Skeletal muscle tissue (tissue), 4 donors: ENCODE measurements around the gene MKRN1. TPM values are rescaled to one million over a fixed set of nuclear protein-coding genes. Genes with fewer than 3 reads are reported as not detected.
"Not testable (repeated sequence)": the region's sequence is repeated elsewhere in the genome, so short reads cannot be mapped to it uniquely, and the experiment has no call there.

Experiments
- H3K27ac ChIP-seq: one replicate; pipeline ENCODE4 v1.7.0; 2013; ENCODE audit warnings: mild to moderate bottlenecking, low read depth, low read length, inconsistent platforms
- H3K27me3 ChIP-seq, 3 donors: one replicate each; pipeline ENCODE4 v1.7.0; 2013; ENCODE audit warnings: low read length in 3 of 3; ENCODE audit not compliant: control insufficient read depth in 3 of 3, insufficient read depth in 3 of 3
- H3K36me3 ChIP-seq, 3 donors: one replicate each; pipeline ENCODE4 v1.7.0; 2013; ENCODE audit warnings: low read length in 3 of 3; ENCODE audit not compliant: control insufficient read depth in 3 of 3, insufficient read depth in 3 of 3
- H3K4me1 ChIP-seq, 3 donors: one replicate each; pipeline ENCODE4 v1.7.0; 2013; ENCODE audit warnings: low read length in 3 of 3, mild to moderate bottlenecking in 3 of 3; ENCODE audit not compliant: control insufficient read depth in 3 of 3, insufficient read depth in 3 of 3
- H3K4me3 ChIP-seq, 3 donors: one replicate each; pipeline ENCODE4 v1.7.0; 2013; ENCODE audit warnings: low read length in 3 of 3
- H3K9ac ChIP-seq, 3 donors: one replicate each; pipeline ENCODE4 v1.7.0; 2013; ENCODE audit warnings: low read length in 3 of 3, mild to moderate bottlenecking in 3 of 3, moderate library complexity in 2 of 3, low read depth in 1 of 3
- H3K9me3 ChIP-seq, 3 donors: one replicate each; pipeline ENCODE4 v1.7.0; 2013; ENCODE audit warnings: low read length in 3 of 3; ENCODE audit not compliant: control insufficient read depth in 3 of 3
- total RNA-seq: library from RNA; depleted of rRNA; stranded (reverse); fragments of >200 nt; gene quantifications from one replicate; pipeline ENCODE4 v1.2.3, GENCODE V29; 2014
- donor health status: Osteomylitis.

MKRN1 gene
- total RNA-seq, 1 donor from 2014 or later: 87.2 TPM

DNA sequence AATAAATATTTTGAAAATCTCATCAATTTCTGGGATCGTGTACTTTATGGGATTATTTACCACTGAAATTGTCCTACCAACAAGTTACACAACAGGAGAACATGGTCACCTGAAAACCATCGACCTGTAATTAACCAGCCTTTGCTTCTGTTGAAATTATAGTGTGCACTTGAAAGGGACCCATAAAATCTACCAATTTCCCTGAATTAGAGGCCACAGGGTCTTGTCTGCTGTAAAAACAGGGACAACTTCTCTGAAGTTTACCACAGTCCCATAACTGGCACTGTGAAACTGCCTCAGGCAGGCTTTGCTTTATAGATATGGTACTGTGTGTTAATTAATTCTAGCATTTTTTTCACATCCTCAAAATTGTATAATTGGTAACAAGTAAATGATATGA, 37.8 kb downstream of the MKRN1 start:
- H3K27me3 ChIP-seq: no peaks in the 10 kb centered on the region
- no peaks in the 10 kb centered on the region for H3K9me3 ChIP-seq
- H3K4me1 ChIP-seq: no peaks in the 10 kb centered on the region
- H3K9ac ChIP-seq: no peak overlapping the region
- H3K27ac ChIP-seq: no peak overlapping the region
- H3K4me3 ChIP-seq: no peak overlapping the region
- no peaks in the 10 kb centered on the region for H3K36me3 ChIP-seq

DNA sequence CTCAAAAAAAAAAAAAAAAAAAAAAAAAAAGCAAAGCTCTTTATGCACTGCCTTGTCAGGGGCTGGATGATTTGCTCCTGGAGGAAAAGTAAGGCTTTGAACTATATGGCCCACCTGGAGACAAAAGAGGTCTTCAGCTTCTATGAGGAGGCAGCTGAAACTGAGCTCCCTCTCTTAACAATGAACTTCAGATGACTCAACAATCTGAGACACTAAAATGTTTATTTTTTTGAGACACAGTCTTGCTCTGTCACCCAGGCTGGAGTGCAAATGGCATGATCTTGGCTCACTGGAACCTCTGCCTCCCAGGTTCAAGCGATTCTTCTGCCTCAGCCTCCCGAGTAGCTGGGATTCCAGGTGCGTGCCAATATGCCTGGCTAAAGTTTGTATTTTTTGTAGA, 38.7 kb downstream of the MKRN1 start:
- Histone ChIP-seq H3K9ac (no peak overlapping the region), H3K4me3 (no peak overlapping the region), H3K27ac (no peak overlapping the region), H3K36me3 (no peaks in the 10 kb centered on the region), H3K9me3 (no peaks in the 10 kb centered on the region), H3K4me1 (no peaks in the 10 kb centered on the region), H3K27me3 (peaks cover 0 to 4% (median 0%) of the 10 kb centered on the region in 3 donors)

DNA sequence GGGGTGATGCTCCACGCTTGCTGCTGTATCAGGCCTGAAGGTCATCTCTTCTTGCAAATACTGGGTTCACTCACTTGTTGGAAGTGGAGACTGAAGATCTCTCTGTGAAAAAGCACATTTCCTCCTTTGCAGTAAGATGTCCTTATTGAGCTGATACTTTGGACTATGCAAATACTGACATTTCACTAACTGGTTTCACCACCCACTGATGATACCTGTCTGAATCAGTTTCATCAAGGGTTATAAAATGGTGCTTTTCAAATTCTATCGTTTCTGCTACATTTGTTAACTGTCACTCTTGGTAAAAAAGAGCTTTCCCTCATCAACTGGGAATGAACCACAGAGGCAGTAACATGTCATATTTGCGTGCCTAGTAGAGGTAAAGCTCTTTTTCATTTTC, 39.9 kb downstream of the MKRN1 start:
- Histone ChIP-seq H3K4me3 (no peak overlapping the region), H3K9me3 (no peaks in the 10 kb centered on the region), H3K27me3 (peaks cover 0 to 9% (median 0%) of the 10 kb centered on the region in 3 donors), H3K9ac (no peak overlapping the region), H3K27ac (no peak overlapping the region), H3K36me3 (no peaks in the 10 kb centered on the region), H3K4me1 (no peaks in the 10 kb centered on the region)

DNA sequence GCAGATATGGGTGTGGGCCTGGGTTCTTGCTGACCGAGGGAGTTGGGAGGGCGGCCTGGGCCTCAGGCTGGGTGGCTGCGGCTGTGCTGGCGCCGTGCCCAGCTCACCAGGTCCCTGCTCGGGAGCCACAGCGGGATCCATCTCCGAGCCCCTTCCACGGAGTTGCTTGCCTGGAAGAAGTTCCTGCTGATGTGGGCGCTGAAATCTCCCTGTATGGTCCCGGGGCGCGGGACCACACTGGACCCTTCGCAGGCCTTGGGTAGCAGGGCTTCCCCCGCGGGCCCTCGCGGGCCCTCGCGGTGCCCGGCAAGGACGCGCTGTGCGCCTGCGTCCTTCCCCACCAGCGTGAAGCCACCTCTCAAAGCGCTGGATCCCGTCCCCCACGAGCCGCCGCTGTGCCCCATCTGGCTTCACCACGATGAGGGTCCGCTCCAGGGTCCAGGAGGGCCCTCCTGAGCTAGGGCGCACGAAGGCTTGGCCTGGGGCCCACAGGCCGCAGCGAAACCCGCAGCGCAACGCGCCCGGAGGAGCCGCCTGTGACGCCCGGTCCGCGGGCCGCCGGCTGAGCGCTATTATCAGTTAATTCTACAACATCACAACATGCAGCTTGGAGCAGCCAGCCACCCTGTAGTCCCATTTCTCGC, 43.9 kb downstream of the MKRN1 start:
- Histone ChIP-seq H3K27me3 (peaks cover 0 to 9% (median 0%) of the 10 kb centered on the region in 3 donors), H3K4me1 (no peaks in the 10 kb centered on the region), H3K9ac (peak overlapping the region in 1 of 3 donors; percentile 25), H3K27ac (no peak overlapping the region), H3K4me3 (no peak overlapping the region), H3K36me3 (no peaks in the 10 kb centered on the region), H3K9me3 (no peaks in the 10 kb centered on the region)

DNA sequence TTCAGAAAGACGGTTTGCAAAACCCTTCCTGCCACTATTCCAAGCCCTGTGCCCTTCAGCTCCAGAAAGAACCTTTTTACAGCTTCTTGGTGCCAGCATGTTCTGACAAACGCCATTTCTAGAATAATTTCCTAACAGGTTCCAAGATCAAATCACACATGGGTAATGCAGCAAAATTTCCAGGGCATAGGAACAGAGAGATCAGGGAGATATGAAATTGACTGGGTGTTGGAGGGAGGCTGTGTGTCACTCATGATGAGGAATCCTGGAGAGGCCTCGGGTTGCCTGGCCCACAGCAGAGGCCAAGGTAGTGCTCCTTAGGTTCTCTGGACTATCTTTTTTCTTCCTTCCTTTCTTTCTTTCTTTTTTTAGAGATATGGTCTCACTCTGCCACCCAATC, 45.9 kb downstream of the MKRN1 start:
- Histone ChIP-seq H3K4me3 (no peak overlapping the region), H3K4me1 (no peaks in the 10 kb centered on the region), H3K9ac (no peak overlapping the region), H3K36me3 (no peaks in the 10 kb centered on the region), H3K9me3 (no peaks in the 10 kb centered on the region), H3K27me3 (peaks cover 0 to 13% (median 0%) of the 10 kb centered on the region in 3 donors), H3K27ac (no peak overlapping the region)

DNA sequence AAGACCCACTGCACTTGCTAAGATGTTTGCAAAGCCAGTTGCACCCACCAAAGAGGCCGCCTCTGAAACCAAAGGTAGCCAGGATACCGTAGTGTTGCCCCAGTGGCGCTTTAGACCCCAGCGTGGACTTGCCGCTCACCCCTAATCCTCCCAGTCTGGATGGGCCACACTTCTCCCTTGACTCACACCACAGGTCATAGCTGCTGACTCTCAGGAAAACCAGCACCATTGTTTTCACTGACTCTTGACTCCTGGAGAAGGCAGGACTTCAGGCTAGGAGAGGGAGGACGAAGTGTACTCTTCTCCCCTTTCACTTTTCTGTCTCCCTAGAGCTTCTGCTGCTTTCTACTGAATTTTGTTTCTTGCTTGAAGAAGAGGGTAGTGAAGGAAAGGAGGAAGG, 53.2 kb downstream of the MKRN1 start:
- Histone ChIP-seq H3K27ac (no peak overlapping the region), H3K36me3 (no peaks in the 10 kb centered on the region), H3K9ac (no peak overlapping the region), H3K4me3 (no peak overlapping the region), H3K9me3 (no peaks in the 10 kb centered on the region), H3K27me3 (peaks cover 0 to 4% (median 0%) of the 10 kb centered on the region in 3 donors), H3K4me1 (no peaks in the 10 kb centered on the region)

DNA sequence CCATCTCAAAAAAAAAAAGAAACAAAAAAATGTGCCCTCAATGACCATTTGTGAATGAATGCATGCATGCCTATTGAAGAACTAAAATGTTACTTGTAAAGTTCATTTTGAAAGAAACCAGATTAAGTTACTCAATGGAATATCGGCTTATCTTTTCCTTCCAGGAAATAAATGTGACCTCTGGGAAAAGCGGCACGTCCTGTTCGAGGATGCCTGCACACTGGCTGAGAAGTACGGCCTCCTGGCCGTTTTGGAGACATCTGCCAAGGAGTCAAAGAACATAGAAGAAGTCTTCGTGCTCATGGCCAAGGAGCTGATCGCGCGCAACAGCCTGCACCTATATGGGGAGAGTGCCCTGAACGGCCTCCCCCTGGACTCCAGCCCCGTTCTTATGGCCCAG, 53.6 kb downstream of the MKRN1 start:
- Histone ChIP-seq H3K27ac (no peak overlapping the region), H3K36me3 (no peaks in the 10 kb centered on the region), H3K27me3 (peaks cover 0 to 4% (median 0%) of the 10 kb centered on the region in 3 donors), H3K9me3 (no peaks in the 10 kb centered on the region), H3K9ac (no peak overlapping the region), H3K4me1 (no peaks in the 10 kb centered on the region), H3K4me3 (no peak overlapping the region)

DNA sequence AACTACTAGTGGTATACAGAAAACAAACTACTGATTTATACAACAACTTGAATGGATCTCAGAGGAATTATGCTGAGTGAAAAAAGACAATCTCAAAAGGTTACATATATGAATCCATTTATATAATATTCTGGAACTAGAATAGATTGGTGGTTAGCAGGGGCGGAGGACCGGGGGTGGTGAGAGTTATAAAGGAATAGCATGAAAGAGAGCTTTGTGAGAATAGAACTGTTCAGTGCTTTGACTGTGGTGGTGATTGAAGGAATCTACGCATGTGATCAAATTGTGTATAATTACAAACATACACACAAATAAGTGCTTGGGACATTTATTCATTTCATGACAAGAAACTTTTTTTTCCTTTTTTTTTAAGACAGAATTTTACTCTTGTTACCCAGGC, 55.8 kb downstream of the MKRN1 start:
- Histone ChIP-seq H3K9ac (no peak overlapping the region), H3K4me3 (no peak overlapping the region), H3K36me3 (no peaks in the 10 kb centered on the region), H3K27me3 (no peaks in the 10 kb centered on the region), H3K9me3 (no peaks in the 10 kb centered on the region), H3K4me1 (no peaks in the 10 kb centered on the region), H3K27ac (no peak overlapping the region)

DNA sequence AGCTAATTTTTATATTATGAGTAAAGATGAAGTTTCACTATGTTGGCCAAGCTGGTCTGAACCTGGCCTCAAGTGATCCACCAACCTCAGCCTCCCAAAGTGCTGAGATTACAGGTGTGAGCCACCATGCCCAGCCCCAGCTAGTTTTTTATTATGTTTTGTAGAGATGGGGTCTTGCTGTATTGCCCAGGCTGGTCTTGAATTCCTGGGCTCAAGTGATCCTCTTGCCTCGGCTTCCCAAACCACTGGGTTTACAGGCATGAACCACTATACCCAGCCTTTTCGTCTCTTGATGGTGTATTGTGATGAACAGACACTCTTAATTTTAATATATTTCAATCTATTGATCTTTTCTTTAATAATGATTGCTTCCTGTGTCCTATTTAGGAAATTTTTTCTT, 57.8 kb downstream of the MKRN1 start:
- Histone ChIP-seq H3K4me1 (no peaks in the 10 kb centered on the region), H3K4me3 (no peak overlapping the region), H3K27ac (no peak overlapping the region), H3K9ac (no peak overlapping the region), H3K9me3 (no peaks in the 10 kb centered on the region), H3K27me3 (peaks cover 0 to 2% (median 0%) of the 10 kb centered on the region in 3 donors), H3K36me3 (no peaks in the 10 kb centered on the region)

DNA sequence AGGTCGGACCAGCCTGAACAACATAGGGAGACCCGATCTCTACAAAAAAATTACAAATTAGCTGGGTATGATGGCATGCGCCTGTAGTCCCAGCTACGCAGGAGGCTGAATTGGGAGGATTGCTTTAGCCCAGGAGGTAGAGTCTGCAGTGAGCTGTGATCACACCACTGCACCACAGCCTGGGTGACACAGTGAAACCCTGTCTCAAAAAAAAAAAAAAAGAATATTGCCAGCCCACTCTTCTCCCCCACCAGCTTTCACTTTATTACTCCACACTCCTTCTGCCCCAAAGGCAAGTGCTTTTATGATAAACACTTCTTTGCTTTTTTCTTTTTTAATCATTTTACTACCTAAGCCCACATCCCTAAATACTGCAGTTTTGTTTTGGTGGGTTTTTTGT, 60.7 kb downstream of the MKRN1 start:
- no peak overlapping the region for H3K4me3 ChIP-seq
- no peak overlapping the region for H3K27ac ChIP-seq
- H3K36me3 ChIP-seq: no peaks in the 10 kb centered on the region
- no peaks in the 10 kb centered on the region for H3K4me1 ChIP-seq
- H3K9me3 ChIP-seq: no peaks in the 10 kb centered on the region
- H3K27me3 ChIP-seq: peaks cover 0 to 4% (median 2%) of the 10 kb centered on the region in 3 donors
- H3K9ac ChIP-seq: no peak overlapping the region

DNA sequence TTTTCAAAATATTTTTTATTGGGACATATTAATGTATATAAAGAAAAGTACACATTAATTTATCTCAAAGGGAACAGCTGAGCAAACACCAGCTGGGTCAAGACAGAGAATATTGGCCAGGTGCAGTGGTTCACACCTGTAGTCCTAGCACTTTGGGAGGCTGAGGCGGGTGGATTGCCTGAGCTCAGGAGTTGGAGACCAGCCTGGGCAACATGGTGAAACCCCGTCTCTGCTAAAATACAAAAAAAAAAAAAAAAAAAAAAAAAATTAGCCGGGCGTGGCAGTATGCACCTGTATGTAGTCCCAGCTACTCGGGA, 61.2 kb downstream of the MKRN1 start:
- not testable (repeated sequence) for H3K36me3 ChIP-seq, H3K4me3 ChIP-seq, H3K27ac ChIP-seq, H3K4me1 ChIP-seq, H3K9ac ChIP-seq, H3K9me3 ChIP-seq, H3K27me3 ChIP-seq
